Measurements from ENCODE around the gene SDCCAG8. TPM values are rescaled to one million over a fixed set of nuclear protein-coding genes. Genes with fewer than 3 reads are reported as not detected.
A peak's percentile ranks its signal among the peaks of the same experiment; 100 is the strongest.

The SDCCAG8 gene
- total RNA-seq, 1 experiment from 2014 or later = 194 TPM

- intact Hi-C loops (cut with micrococcal nuclease) = no loop called here
- H3K4me1 ChIP-seq (ENCODE audit: insufficient read depth, low read length) = peaks cover 20% of the 10 kb centered on the region
- H3K27me3 ChIP-seq (ENCODE audit: low read length) = no peaks in the 10 kb centered on the region
- POLR2A ChIA-PET (ENCODE audit: unreplicated experiment) = no interaction called here
- H3K27ac ChIP-seq (ENCODE audit: low read length) = no peak overlapping the region
- H3K79me2 ChIP-seq (ENCODE audit: low read length) = peaks cover 65% of the 10 kb centered on the region
- DNase-seq (no peak), ATAC-seq (no peak)
- no peaks in the 10 kb centered on the region for H3K36me3 ChIP-seq (ENCODE audit: low read depth, low read length)
- H3K4me2 ChIP-seq (ENCODE audit: low read length) = peak overlapping the region; percentile 97
- H3K9me2 ChIP-seq (replicated peaks; ENCODE audit: low read length) = no peaks in the 10 kb centered on the region
- peaks cover 9% of the 10 kb centered on the region; the same call in 1 of the 2 replicates for H4K20me1 ChIP-seq (ENCODE audit: low read length)
- H3K4me3 ChIP-seq (ENCODE audit: low read length) = peak overlapping the region; percentile 85
- TF ChIP-seq EZH2 (IDR thresholded peaks at IDR 0.05; ENCODE audit: low read length, unreplicated experiment) = no peak
- CTCF ChIA-PET = no interaction called here
- H3K9ac ChIP-seq (ENCODE audit: low read length) = peak overlapping the region; percentile 83; the same call in 1 of the 2 replicates
- H3K9me3 ChIP-seq (ENCODE audit: low read length) = no peaks in the 10 kb centered on the region
- BruUV-seq (replicated peaks) = no TSS peak
- H3F3A ChIP-seq (ENCODE audit: low read length, unreplicated experiment) = no peaks in the 10 kb centered on the region
- no peak overlapping the region for H2AFZ ChIP-seq (ENCODE audit: low read length)
These were observed 1.3 kb downstream of the SDCCAG8 start for GRCh38 chr1:243257189-243257588.

DNA sequence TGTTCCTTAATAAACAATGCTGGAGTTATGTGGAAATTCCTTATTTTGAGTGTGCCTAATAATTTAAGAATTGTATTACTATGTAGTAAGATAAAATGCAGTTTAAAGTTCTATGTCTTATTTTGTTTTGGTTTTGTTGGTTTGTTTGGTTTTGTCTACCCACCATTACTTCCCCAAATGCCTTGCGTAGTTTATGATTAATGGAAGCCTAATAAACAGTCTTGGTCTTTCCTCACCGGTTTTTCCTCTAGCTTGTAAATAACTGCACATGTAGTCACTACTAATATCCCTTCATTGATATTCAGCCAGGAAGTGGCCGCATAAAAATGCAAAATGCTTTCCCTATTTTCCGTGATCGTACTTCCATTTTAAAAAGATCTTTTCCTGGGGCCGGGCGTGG, 2.9 kb downstream of the SDCCAG8 start:
- Histone ChIP-seq H3K4me1 (ENCODE audit: insufficient read depth, low read length) (peaks cover 16% of the 10 kb centered on the region), H3K9me2 (replicated peaks; ENCODE audit: low read length) (no peaks in the 10 kb centered on the region), H3K9me3 (ENCODE audit: low read length) (no peaks in the 10 kb centered on the region), H3K36me3 (ENCODE audit: low read depth, low read length) (no peaks in the 10 kb centered on the region), H3K4me2 (ENCODE audit: low read length) (no peak overlapping the region), H3K27ac (ENCODE audit: low read length) (no peak overlapping the region), H4K20me1 (ENCODE audit: low read length) (no peaks in the 10 kb centered on the region), H3K27me3 (ENCODE audit: low read length) (no peaks in the 10 kb centered on the region), H3K79me2 (ENCODE audit: low read length) (peaks cover 52% of the 10 kb centered on the region), H3K9ac (ENCODE audit: low read length) (no peak overlapping the region), H3F3A (ENCODE audit: low read length, unreplicated experiment) (no peaks in the 10 kb centered on the region), H3K4me3 (ENCODE audit: low read length) (no peak overlapping the region), H2AFZ (ENCODE audit: low read length) (no peak overlapping the region)
- intact Hi-C loops (cut with micrococcal nuclease) = no loop called here
- ATAC-seq (no peak), DNase-seq (no peak)
- CTCF ChIA-PET = no interaction called here
- POLR2A ChIA-PET (ENCODE audit: unreplicated experiment) = no interaction called here
- BruUV-seq (replicated peaks) = no TSS peak
- TF ChIP-seq EZH2 (IDR thresholded peaks at IDR 0.05; ENCODE audit: low read length, unreplicated experiment) = no peak
- TF ChIP-seq CTCF (conservative IDR thresholded peaks at IDR 0.05; ENCODE audit: low read depth, low read length) = no peak

- H3F3A ChIP-seq (ENCODE audit: low read length, unreplicated experiment) = no peaks in the 10 kb centered on the region
- H3K9me3 ChIP-seq (ENCODE audit: low read length) = no peaks in the 10 kb centered on the region
- H3K4me3 ChIP-seq (ENCODE audit: low read length) = no peak overlapping the region
- no peak for TF ChIP-seq EZH2phosphoT487 (IDR thresholded peaks at IDR 0.05; ENCODE audit: borderline replicate concordance, low read length)
- TF ChIP-seq EZH2 (IDR thresholded peaks at IDR 0.05; ENCODE audit: low read length, unreplicated experiment) = no peak
- no peak for TF ChIP-seq CTCF (conservative IDR thresholded peaks at IDR 0.05; ENCODE audit: low read depth, low read length)
- no peaks in the 10 kb centered on the region for H4K20me1 ChIP-seq (ENCODE audit: low read length)
- H2AFZ ChIP-seq (ENCODE audit: low read length) = no peak overlapping the region
- no peaks in the 10 kb centered on the region for H3K27me3 ChIP-seq (ENCODE audit: low read length)
- intact Hi-C loops (cut with micrococcal nuclease) = no loop called here
- no peak for ATAC-seq
- no peak overlapping the region for H3K4me2 ChIP-seq (ENCODE audit: low read length)
- no peaks in the 10 kb centered on the region for H3K36me3 ChIP-seq (ENCODE audit: low read depth, low read length)
- POLR2A ChIA-PET (ENCODE audit: unreplicated experiment) = no interaction called here
- CTCF ChIA-PET = no interaction called here
- no peaks in the 10 kb centered on the region for H3K9me2 ChIP-seq (replicated peaks; ENCODE audit: low read length)
- no TSS peak for BruUV-seq (replicated peaks)
- peaks cover 56% of the 10 kb centered on the region for H3K79me2 ChIP-seq (ENCODE audit: low read length)
- H3K9ac ChIP-seq (ENCODE audit: low read length) = no peak overlapping the region
- no peak for DNase-seq
- no peak overlapping the region for H3K27ac ChIP-seq (ENCODE audit: low read length)
- H3K4me1 ChIP-seq (ENCODE audit: insufficient read depth, low read length) = peaks cover 33% of the 10 kb centered on the region
These were observed 4.5 kb downstream of the SDCCAG8 start for GRCh38 chr1:243260221-243260880.
